HS-27A (cell line): Measurements from ENCODE around the gene HOXB4.

Source experiments
- DNase-seq: peaks from one replicate; pipeline ENCODE4 v3.0.0-alpha.2; 2012; ENCODE audit warnings: low read depth, missing footprints

HOXB4 gene

GRCh38 chr17:48559122-48559839, 18.9 kb downstream of the HOXB4 start:
- no peak for DNase-seq

- no peak for DNase-seq
Observed at GRCh38 chr17:48558831-48559121, 19.4 kb downstream of the HOXB4 start.

GRCh38 chr17:48558057-48558830, 19.9 kb downstream of the HOXB4 start:
- DNase-seq = no peak

- no peak for DNase-seq
Observed at GRCh38 chr17:48556576-48557401, 21.4 kb downstream of the HOXB4 start.

GRCh38 chr17:48556229-48556575, 21.9 kb downstream of the HOXB4 start:
- DNase-seq = no peak

GRCh38 chr17:48555258-48556228, 22.6 kb downstream of the HOXB4 start:
- DNase-seq = no peak

GRCh38 chr17:48554412-48555257, 23.5 kb downstream of the HOXB4 start:
- no peak for DNase-seq

- DNase-seq = no peak
Observed at GRCh38 chr17:48553826-48554225, 24.3 kb downstream of the HOXB4 start.

- no peak for DNase-seq
Observed at GRCh38 chr17:48553190-48553547, 25.0 kb downstream of the HOXB4 start.

- no peak for DNase-seq
Observed at GRCh38 chr17:48552466-48553189, 25.5 kb downstream of the HOXB4 start.

- DNase-seq = no peak
Observed at GRCh38 chr17:48551596-48552465, 26.3 kb downstream of the HOXB4 start.

GRCh38 chr17:48551214-48551555, 27.0 kb downstream of the HOXB4 start:
- no peak for DNase-seq

GRCh38 chr17:48550502-48551213, 27.5 kb downstream of the HOXB4 start:
- DNase-seq = no peak

GRCh38 chr17:48549914-48550501, 28.1 kb downstream of the HOXB4 start:
- DNase-seq = no peak

GRCh38 chr17:48549281-48549630, 28.9 kb downstream of the HOXB4 start:
- no peak for DNase-seq

- DNase-seq = no peak
Observed at GRCh38 chr17:48548523-48549280, 29.4 kb downstream of the HOXB4 start.

- no peak for DNase-seq
Observed at GRCh38 chr17:48547808-48548522, 30.2 kb downstream of the HOXB4 start.
